Caco-2 (cell line): ENCODE data around the gene CYP20A1. TPM values are rescaled to one million over a fixed set of nuclear protein-coding genes. Genes with fewer than 3 reads are reported as not detected.
"Not testable (repeated sequence)": the region's sequence is repeated elsewhere in the genome, so short reads cannot be mapped to it uniquely, and the experiment has no call there.

Experiments used
- BruUV-seq: library from RNA; stranded (reverse); fragments of 400-500 nt; replicated peaks from 2 replicates; lab custom pipeline; 2021; lab: Mats Ljungman, UMichigan
- CTCF ChIA-PET: fragments of 300-600 bp; sonication (Branson Sonifier 250); formaldehyde crosslinking; loops from one replicate; lab custom pipeline; 2022; ENCODE audit warnings: antibody characterized with exemption; lab: Charles Lee
- POLR2A ChIA-PET: fragments of 300-600 bp; sonication (Branson Sonifier 250); formaldehyde crosslinking; loops from one replicate; lab custom pipeline; 2022; ENCODE audit warnings: antibody characterized with exemption; lab: Charles Lee
- DNase-seq, 2 experiments: peaks; one replicate each; pipeline versions ENCODE4 v3.0.0 to v3.0.0-alpha.2; 2020 to 2022
- H3K27me3 ChIP-seq: replicated peaks from 2 replicates; pipeline ENCODE4 v1.6.0; 2011; ENCODE audit warnings: low read length; ENCODE audit not compliant: control insufficient read depth, insufficient read depth
- H3K36me3 ChIP-seq: 2 replicates; pipeline ENCODE4 v1.5.1; 2011; ENCODE audit warnings: low read length; ENCODE audit not compliant: control insufficient read depth, insufficient read depth
- H3K4me1 ChIP-seq: fragments of 250-450 bp; sonication (Bioruptor Pico); 2 replicates; pipeline ENCODE4 v1.5.1; 2020; ENCODE audit warnings: mild to moderate bottlenecking
- H3K4me3 ChIP-seq: 2 replicates; pipeline ENCODE4 v1.5.1; 2011; ENCODE audit warnings: low read depth, mild to moderate bottlenecking, control low read depth, low read length
- H3K9me3 ChIP-seq: fragments of 250-450 bp; sonication (Bioruptor Pico); 2 replicates; pipeline ENCODE4 v1.5.1; 2020; ENCODE audit warnings: mild to moderate bottlenecking, moderate library complexity
- H3K27ac Mint-ChIP-seq: one replicate; pipeline ENCODE4 v1.8.0; 2022; ENCODE audit warnings: mixed read lengths; ENCODE audit not compliant: unreplicated experiment
- H3K27me3 Mint-ChIP-seq: one replicate; pipeline ENCODE4 v1.8.0; 2022; ENCODE audit warnings: mixed read lengths; ENCODE audit not compliant: insufficient read depth, unreplicated experiment
- H3K36me3 Mint-ChIP-seq: one replicate; pipeline ENCODE4 v1.8.0; 2022; ENCODE audit warnings: mild to moderate bottlenecking, mixed read lengths; ENCODE audit not compliant: insufficient read depth, unreplicated experiment
- H3K4me1 Mint-ChIP-seq: one replicate; pipeline ENCODE4 v1.8.0; 2022; ENCODE audit warnings: low read depth, mixed read lengths; ENCODE audit not compliant: unreplicated experiment
- H3K4me3 Mint-ChIP-seq: one replicate; pipeline ENCODE4 v1.8.0; 2022; ENCODE audit warnings: mild to moderate bottlenecking, moderate library complexity, mixed read lengths; ENCODE audit not compliant: unreplicated experiment
- H3K9me3 Mint-ChIP-seq: one replicate; pipeline ENCODE4 v1.8.0; 2022; ENCODE audit warnings: mixed read lengths; ENCODE audit not compliant: unreplicated experiment
- intact Hi-C: fragments of 100-400 bp; cut with micrococcal nuclease; formaldehyde crosslinking; loops from one replicate; pipeline ENCODE4 v1.10.0; 2022; ENCODE audit not compliant: unreplicated experiment
- total RNA-seq: library from RNA; stranded (reverse); gene quantifications from 2 replicates; pipeline ENCODE4 v1.2.3, GENCODE V29; 2022
- TF ChIP-seq, protein P1 (sequence below), 2 experiments: fragments of 200-600 bp in 1 of 2; IDR thresholded peaks; 1 replicate in 1 of 2; 2 replicates in 1 of 2; pipeline versions ENCODE4 v1.5.1 to v1.8.0; 2011 to 2022; ENCODE audit warnings: antibody characterized with exemption in 1 of 2, control low read depth in 1 of 2, inconsistent platforms in 1 of 2, low read depth in 1 of 2, low read length in 1 of 2, mild to moderate bottlenecking in 1 of 2, moderate library complexity in 1 of 2; ENCODE audit not compliant: insufficient read depth in 1 of 2, severe bottlenecking in 1 of 2, unreplicated experiment in 1 of 2

CYP20A1 gene
- total RNA-seq, 1 experiment from 2014 or later = 39.3 TPM

DNA sequence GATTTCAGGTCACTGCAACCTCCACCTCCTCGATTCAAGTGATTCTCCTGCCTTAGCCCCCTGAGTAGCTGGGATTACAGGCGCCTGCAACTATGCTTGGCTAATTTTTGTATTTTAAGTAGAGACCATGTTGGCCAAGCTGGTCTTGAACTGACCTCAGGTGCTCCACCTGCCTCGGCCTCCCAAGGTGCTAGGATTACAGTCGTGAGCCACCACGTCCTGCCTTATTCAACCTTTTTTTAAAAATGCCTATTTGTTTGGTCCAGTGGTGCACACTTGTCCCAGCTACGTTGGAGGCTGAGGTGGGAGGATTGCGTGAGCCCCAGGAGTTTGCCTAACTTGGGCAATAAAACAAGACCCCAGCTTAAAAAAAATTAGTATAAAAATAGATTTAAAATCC, 43.3 kb downstream of the CYP20A1 start:
- Mint-ChIP-seq H3K27me3 (no peaks in the 10 kb centered on the region), H3K27ac (no peak overlapping the region), H3K4me3 (no peak overlapping the region), H3K36me3 (peaks cover 41% of the 10 kb centered on the region), H3K4me1 (no peaks in the 10 kb centered on the region), H3K9me3 (no peaks in the 10 kb centered on the region)
- POLR2A ChIA-PET = no interaction called here
- no peaks in the 10 kb centered on the region for H3K4me1 ChIP-seq
- TF ChIP-seq, protein P1, sequence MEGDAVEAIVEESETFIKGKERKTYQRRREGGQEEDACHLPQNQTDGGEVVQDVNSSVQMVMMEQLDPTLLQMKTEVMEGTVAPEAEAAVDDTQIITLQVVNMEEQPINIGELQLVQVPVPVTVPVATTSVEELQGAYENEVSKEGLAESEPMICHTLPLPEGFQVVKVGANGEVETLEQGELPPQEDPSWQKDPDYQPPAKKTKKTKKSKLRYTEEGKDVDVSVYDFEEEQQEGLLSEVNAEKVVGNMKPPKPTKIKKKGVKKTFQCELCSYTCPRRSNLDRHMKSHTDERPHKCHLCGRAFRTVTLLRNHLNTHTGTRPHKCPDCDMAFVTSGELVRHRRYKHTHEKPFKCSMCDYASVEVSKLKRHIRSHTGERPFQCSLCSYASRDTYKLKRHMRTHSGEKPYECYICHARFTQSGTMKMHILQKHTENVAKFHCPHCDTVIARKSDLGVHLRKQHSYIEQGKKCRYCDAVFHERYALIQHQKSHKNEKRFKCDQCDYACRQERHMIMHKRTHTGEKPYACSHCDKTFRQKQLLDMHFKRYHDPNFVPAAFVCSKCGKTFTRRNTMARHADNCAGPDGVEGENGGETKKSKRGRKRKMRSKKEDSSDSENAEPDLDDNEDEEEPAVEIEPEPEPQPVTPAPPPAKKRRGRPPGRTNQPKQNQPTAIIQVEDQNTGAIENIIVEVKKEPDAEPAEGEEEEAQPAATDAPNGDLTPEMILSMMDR (IDR thresholded peaks at IDR 0.05; ENCODE audit: insufficient read depth in 1 of 2, low read depth in 1 of 2, low read length in 1 of 2, severe bottlenecking in 1 of 2, unreplicated experiment in 1 of 2) = no peak
- H3K36me3 ChIP-seq = peaks cover 1% of the 10 kb centered on the region
- CTCF ChIA-PET = no interaction called here
- no peak for DNase-seq
- BruUV-seq = no TSS peak
- no peak overlapping the region for H3K4me3 ChIP-seq
- H3K27me3 ChIP-seq = no peaks in the 10 kb centered on the region
- no peaks in the 10 kb centered on the region for H3K9me3 ChIP-seq
- intact Hi-C loops = no loop called here

DNA sequence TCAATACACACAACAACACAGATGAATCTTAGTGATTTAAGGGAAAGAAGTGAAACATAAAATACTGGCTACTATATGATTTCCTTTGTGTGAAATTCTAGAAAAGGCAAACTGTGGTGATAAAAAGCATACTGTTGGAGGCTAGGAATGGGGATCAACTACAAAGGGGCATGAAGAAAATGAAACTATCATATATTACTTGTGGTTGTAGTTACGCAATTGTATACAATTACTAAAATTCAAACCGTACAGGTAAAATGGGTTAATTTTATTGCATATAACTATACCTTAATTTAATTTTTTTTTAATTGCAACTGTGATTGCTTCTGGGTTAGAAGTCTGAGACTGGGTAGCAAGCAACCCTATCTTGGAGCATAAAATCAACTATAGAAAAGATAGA, 47.7 kb downstream of the CYP20A1 start:
- ChIA-PET CTCF (interaction anchor here (0.6 kb wide), 1 partner anchor 299 kb away, joined by 6 read pairs; no protein-coding TSS in a partner anchor), POLR2A (no interaction called here)
- no peaks in the 10 kb centered on the region for H3K27me3 ChIP-seq
- no TSS peak for BruUV-seq
- no peaks in the 10 kb centered on the region for H3K9me3 Mint-ChIP-seq
- H3K36me3 Mint-ChIP-seq = peaks cover 25% of the 10 kb centered on the region
- peaks cover 1% of the 10 kb centered on the region for H3K36me3 ChIP-seq
- H3K4me1 Mint-ChIP-seq = no peaks in the 10 kb centered on the region
- intact Hi-C loops = no loop called here
- H3K4me1 ChIP-seq = no peaks in the 10 kb centered on the region
- no peak overlapping the region for H3K4me3 ChIP-seq
- no peak overlapping the region for H3K4me3 Mint-ChIP-seq
- H3K9me3 ChIP-seq = no peaks in the 10 kb centered on the region
- DNase-seq = no peak
- TF ChIP-seq, protein P1 (IDR thresholded peaks at IDR 0.05; ENCODE audit: insufficient read depth in 1 of 2, low read depth in 1 of 2, low read length in 1 of 2, severe bottlenecking in 1 of 2, unreplicated experiment in 1 of 2) = no peak
- no peaks in the 10 kb centered on the region for H3K27me3 Mint-ChIP-seq
- H3K27ac Mint-ChIP-seq = no peak overlapping the region

DNA sequence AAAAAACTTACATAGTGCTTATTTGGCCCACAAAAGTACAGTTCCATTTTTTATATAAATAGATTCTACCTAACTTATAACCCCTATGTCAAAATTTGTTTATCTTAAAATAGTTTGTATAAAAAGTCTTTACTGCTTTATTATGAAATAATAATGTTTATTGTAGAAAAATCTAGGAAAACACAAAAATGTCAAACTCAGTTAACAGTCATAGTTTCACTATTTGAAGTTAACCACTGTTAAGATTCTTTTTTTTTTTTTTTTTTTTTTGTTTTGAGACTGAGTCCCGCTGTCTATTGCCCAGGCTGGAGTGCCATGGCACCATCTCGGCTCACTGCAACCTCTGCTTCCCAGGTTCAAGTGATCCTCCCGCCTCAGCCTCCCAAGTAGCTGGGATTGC, 62.8 kb downstream of the CYP20A1 start:
- H3K4me3 ChIP-seq = no peak overlapping the region
- H3K36me3 Mint-ChIP-seq = peaks cover 19% of the 10 kb centered on the region
- intact Hi-C loops = no loop called here
- no peaks in the 10 kb centered on the region for H3K36me3 ChIP-seq
- H3K4me1 Mint-ChIP-seq = peaks cover 7% of the 10 kb centered on the region
- no peak overlapping the region for H3K4me3 Mint-ChIP-seq
- H3K27me3 Mint-ChIP-seq = no peaks in the 10 kb centered on the region
- CTCF ChIA-PET = interaction anchor here (0.7 kb wide), 1 partner anchor 1543 kb away, joined by 3 read pairs; no protein-coding TSS in a partner anchor
- no TSS peak for BruUV-seq
- H3K27me3 ChIP-seq = no peaks in the 10 kb centered on the region
- peaks cover 6% of the 10 kb centered on the region; the same call in 1 of the 2 replicates for H3K4me1 ChIP-seq
- H3K9me3 ChIP-seq = no peaks in the 10 kb centered on the region
- no peaks in the 10 kb centered on the region for H3K9me3 Mint-ChIP-seq
- no peak for DNase-seq
- TF ChIP-seq, protein P1 (IDR thresholded peaks at IDR 0.05; ENCODE audit: insufficient read depth in 1 of 2, low read depth in 1 of 2, low read length in 1 of 2, severe bottlenecking in 1 of 2, unreplicated experiment in 1 of 2) = no peak
- POLR2A ChIA-PET = no interaction called here
- H3K27ac Mint-ChIP-seq = no peak overlapping the region

DNA sequence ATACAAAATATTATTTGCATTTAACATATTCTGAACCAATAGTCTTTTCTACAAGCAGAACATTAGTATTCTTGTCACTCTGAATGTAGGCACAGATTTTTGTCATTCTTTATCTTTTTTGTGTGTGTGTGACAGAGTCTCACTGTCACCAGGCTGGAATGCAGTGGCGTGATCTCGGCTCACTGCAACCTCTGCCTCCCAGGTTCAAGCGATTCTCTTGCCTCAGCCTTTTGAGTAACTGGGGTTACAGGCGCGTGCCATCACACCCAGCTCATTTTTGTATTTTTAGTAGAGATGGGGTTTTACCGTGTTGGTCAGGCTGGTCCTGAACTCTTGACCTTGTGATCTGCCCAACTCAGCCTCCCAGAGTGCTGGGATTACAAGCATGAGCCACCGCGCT, 63.8 kb downstream of the CYP20A1 start:
- POLR2A ChIA-PET, CTCF ChIA-PET, H3K27ac Mint-ChIP-seq, BruUV-seq, H3K4me3 Mint-ChIP-seq, H3K4me1 Mint-ChIP-seq, H3K27me3 Mint-ChIP-seq, H3K4me3 ChIP-seq, H3K4me1 ChIP-seq, H3K9me3 Mint-ChIP-seq, H3K36me3 ChIP-seq, H3K9me3 ChIP-seq, H3K27me3 ChIP-seq, intact Hi-C loops, DNase-seq: not testable (repeated sequence)
- H3K36me3 Mint-ChIP-seq = peaks cover 11% of the 10 kb centered on the region
